ENCODE results near the gene TMEM175. TPM values are rescaled to one million over a fixed set of nuclear protein-coding genes. Genes with fewer than 3 reads are reported as not detected.

TMEM175 gene
- total RNA-seq, 2 experiments from 2014 or later, result 13.8 to 15.8 TPM

DNA sequence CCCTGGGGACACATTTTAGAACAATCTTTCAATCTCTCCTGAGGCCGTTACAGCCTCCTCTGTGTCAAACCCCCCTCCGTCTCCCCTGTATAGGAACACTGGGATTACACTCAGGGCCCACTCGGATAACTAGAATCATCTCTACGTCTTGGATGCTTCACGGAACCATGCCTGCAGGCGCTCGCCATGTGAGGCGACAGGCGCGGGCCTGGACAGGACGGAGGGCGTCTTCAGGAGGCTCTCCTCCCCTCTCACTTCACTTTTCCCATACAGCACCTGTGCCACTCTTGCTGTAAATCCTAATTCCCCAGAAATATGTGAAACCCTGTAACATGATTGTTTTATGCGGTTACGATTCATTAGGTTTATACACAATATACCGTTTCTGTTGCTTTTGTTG is 50.6 kb downstream of the TMEM175 start:
- Mint-ChIP-seq H3K4me1 (ENCODE audit: low read depth) (peaks cover 17% of the 10 kb centered on the region), H3K36me3 (no peaks in the 10 kb centered on the region), H3K9me3 (no peaks in the 10 kb centered on the region), H3K4me3 (no peak overlapping the region), H3K27ac (no peak overlapping the region), H3K27me3 (no peaks in the 10 kb centered on the region)
- DNase-seq, result no peak
- ChIA-PET CTCF (no interaction called here), POLR2A (no interaction called here)
- intact Hi-C loops (cut with micrococcal nuclease), result no loop called here

DNA sequence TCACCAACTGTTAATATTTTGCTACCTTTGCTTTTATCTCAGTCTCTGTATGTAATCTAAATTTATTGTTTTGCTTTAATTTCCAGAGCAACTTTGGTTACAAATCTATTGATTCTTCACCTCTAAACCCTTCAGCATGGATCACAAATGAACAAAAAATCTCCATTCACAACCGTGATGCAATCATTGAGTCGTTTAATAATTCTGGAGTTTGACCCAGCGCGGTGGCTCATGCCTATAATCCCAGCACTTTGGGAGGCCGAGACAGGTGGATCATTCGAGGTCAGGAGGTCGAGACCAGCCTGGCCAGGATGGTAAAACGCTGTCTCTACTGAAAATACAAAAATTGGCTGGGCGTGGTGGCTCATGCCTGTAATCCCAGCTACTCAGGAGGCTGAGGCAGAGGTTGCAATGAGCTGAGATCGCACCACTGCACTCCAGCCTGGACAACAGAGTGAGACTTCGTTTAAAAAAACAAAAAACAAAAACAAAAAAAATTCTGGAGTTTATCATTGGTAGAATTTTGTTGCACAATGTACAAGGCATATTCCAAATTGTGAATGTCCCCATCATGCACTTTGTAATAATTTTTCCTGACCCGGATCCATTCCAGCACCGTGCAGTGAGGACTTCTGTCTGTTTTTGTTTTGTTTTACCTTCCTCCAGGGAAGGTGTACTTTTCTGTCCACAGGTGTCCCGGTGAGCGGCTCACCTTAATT is 52.2 kb downstream of the TMEM175 start:
- no peaks in the 10 kb centered on the region for H3K36me3 Mint-ChIP-seq
- no peak for DNase-seq
- H3K4me3 Mint-ChIP-seq, result peak overlapping the region; percentile 41
- intact Hi-C loops (cut with micrococcal nuclease), result no loop called here
- H3K27me3 Mint-ChIP-seq, result no peaks in the 10 kb centered on the region
- peaks cover 21% of the 10 kb centered on the region for H3K4me1 Mint-ChIP-seq (ENCODE audit: low read depth)
- POLR2A ChIA-PET, result no interaction called here
- no peak overlapping the region for H3K27ac Mint-ChIP-seq
- CTCF ChIA-PET, result interaction anchor here (1.8 kb wide), 1 partner anchor 242 kb away, joined by 6 read pairs; no protein-coding TSS in a partner anchor
- no peaks in the 10 kb centered on the region for H3K9me3 Mint-ChIP-seq

DNA sequence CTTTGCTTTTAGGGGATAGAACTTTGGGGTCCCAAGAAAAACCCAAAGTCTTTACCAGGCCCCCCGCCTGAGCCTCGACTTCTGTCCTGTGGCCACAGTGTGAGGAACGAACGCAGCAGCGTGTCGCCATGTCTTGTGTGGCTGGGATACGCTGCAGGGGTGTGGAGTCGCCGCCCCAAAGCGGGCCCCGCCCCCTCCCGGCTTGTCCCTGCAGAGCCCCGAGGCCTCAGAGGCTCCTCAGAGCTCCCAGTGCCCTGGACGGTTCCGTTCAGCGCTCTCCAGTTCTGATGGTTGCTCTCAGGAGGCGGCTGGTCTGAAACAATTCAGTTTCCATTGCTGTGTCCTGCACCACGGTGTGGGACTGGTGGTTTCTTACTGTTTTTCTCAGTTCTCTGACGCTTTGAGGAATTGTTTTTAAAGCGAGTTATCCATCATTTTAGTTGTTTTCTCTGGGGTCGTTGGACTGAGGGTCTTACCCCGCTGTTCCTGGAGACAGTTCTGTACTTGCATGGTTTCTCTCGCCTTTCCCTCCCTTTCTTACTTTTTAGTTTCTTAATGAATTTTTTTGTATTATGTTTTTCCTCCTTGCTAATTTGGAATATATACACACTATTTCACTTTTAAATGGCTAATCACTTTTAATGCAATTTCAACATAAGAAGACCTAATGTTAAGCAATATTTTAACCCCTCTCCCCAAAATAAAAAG is 53.0 kb downstream of the TMEM175 start:
- intact Hi-C loops (cut with micrococcal nuclease), result no loop called here
- no peaks in the 10 kb centered on the region for H3K27me3 Mint-ChIP-seq
- peak; percentile 84 for DNase-seq
- ChIA-PET CTCF (interaction anchor here (1.8 to 2.8 kb wide), 2 partner anchors 243 kb away, joined by 6 to 25 read pairs; no protein-coding TSS in a partner anchor), POLR2A (no interaction called here)
- no peak overlapping the region for H3K27ac Mint-ChIP-seq
- no peaks in the 10 kb centered on the region for H3K36me3 Mint-ChIP-seq
- peaks cover 21% of the 10 kb centered on the region for H3K4me1 Mint-ChIP-seq (ENCODE audit: low read depth)
- peak overlapping the region; percentile 41 for H3K4me3 Mint-ChIP-seq
- no peaks in the 10 kb centered on the region for H3K9me3 Mint-ChIP-seq

DNA sequence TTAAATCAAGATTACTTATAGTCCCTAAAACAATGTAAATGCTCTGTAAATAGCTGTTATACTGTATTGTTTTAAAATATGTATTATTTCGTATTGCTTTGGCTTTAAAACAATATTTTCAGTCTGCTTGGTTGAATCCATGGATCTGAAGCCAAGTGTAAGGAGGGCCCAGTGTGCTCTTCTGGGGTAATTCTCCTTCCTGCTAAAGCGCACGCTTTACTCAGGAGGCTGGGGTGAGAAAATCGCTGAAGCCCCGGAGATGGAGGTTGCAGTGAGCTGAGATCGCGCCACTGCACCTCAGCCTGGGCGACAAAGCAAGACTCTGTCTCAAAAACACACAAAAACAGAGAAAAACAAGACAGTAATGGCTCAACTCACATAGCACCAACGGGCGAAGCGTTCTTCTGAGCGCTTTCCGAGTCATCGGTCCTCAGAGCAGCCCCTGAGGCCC is 54.2 kb downstream of the TMEM175 start:
- Mint-ChIP-seq H3K4me3 (peak overlapping the region; percentile 88), H3K36me3 (no peaks in the 10 kb centered on the region), H3K9me3 (no peaks in the 10 kb centered on the region), H3K27me3 (no peaks in the 10 kb centered on the region), H3K27ac (peak overlapping the region; percentile 72), H3K4me1 (ENCODE audit: low read depth) (peaks cover 21% of the 10 kb centered on the region)
- POLR2A ChIA-PET, result interaction anchor here (1.2 to 1.4 kb wide), 2 partner anchors 23 to 54 kb away, joined by 3 to 5 read pairs; partner anchors contain the start of genes GAK and TMEM175
- intact Hi-C loops (cut with micrococcal nuclease), result loop anchor here (2.0 kb wide), 1 partner anchor 244 kb away; no protein-coding TSS in a partner anchor
- no peak for DNase-seq
- CTCF ChIA-PET, result interaction anchor here (1.0 to 2.8 kb wide), 6 partner anchors 56 to 281 kb away, joined by 3 to 25 read pairs (median 4); partner anchors contain the start of genes GAK and TMEM175

DNA sequence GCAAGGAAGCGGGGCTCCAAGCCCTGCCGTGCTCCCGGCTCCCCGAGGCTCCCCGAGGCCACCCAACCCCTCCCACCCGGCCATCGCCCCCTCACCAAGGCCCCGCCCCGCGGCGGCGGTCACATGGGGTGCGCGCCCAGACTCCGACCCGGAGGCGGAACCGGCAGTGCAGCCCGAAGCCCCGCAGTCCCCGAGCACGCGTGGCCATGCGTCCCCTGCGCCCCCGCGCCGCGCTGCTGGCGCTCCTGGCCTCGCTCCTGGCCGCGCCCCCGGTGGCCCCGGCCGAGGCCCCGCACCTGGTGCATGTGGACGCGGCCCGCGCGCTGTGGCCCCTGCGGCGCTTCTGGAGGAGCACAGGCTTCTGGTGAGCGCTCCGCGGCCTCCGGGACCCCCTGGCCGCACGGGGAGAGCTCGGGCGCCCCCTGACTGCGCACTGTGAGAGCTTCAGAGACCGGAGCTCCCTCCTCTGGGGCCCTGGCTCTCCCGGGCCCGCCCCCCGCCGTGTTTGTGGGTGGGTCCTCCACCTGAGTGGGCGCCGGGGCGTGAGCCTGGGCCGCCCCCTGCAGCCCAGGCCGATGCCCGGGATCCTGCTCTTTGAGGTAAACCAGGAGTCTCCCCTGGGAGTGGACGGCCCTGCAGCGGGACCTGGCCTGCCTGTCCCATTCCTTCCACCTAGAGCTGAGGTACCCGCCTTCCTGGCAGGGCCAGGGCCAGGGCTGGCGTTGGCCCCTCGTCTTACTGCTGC is 54.8 kb downstream of the TMEM175 start, which contains the start of gene IDUA:
IDUA (plus strand) TSS at position 166 of the 745 bp plus-strand sequence; CDS start at position 207, 41 bp downstream.
- Mint-ChIP-seq H3K4me3 (peak within 1 kb of the TSS; percentile 88), H3K27ac (peak within 1 kb of the TSS; percentile 72), H3K36me3 (no peaks in the 10 kb centered on the region), H3K27me3 (no peaks in the 10 kb centered on the region), H3K4me1 (ENCODE audit: low read depth) (peaks cover 21% of the 10 kb centered on the region), H3K9me3 (no peaks in the 10 kb centered on the region)
- peak; percentile 92 for DNase-seq
- intact Hi-C loops (cut with micrococcal nuclease), result loop anchor here (1.0 to 2.0 kb wide), 4 partner anchors 14 to 244 kb away; partner anchors contain the start of genes DGKQ, GAK and TMEM175
- CTCF ChIA-PET, result interaction anchor here (0.7 to 2.8 kb wide), 8 partner anchors 56 to 280 kb away, joined by 3 to 25 read pairs (median 4); partner anchors contain the start of genes GAK and TMEM175
- POLR2A ChIA-PET, result interaction anchor here (1.2 to 1.4 kb wide), 2 partner anchors 23 to 55 kb away, joined by 3 to 5 read pairs; partner anchors contain the start of genes GAK and TMEM175

DNA sequence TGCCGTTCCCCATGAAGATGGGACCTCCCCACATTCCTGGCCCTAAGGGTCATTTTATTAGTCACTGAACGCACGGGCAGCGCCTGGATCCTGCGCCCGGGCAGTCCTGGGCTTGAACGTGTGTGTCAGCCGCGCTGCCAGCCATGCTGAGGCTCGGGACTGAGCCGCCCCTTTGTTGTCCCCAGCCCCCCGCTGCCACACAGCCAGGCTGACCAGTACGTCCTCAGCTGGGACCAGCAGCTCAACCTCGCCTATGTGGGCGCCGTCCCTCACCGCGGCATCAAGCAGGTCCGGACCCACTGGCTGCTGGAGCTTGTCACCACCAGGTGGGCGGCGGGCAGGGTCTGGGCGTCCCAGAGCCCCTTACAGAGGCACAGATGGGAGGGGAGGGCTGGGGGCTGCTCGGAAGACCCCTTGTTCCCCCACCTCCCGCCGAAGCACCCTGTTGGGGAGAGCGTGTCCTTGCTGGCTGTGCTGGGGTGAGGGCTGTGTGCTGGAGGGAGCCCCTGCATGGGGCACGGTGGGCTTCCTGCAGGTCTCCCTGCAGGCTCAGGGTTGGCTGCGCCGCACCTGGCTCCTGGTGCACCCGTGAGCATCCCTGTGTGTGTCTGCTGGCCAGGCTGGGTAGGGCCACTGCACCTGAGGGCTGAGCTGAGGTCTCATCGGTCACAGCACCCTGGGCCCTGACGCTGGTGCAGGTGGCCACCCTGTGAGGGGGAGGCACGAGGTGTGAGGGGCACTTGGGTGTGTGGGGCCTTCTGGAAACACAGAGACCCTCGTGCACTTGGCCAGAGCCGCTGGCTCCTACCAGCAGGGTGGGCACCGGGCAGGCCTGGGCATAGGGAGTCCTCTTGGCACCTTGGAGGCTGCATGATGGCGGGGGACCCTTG is 55.6 kb downstream of the TMEM175 start:
- peak overlapping the region; percentile 76 for H3K4me3 Mint-ChIP-seq
- ChIA-PET CTCF (interaction anchor here (0.7 to 2.8 kb wide), 8 partner anchors 57 to 279 kb away, joined by 3 to 25 read pairs (median 4); partner anchors contain the start of genes GAK and TMEM175), POLR2A (interaction anchor here (1.2 kb wide), 1 partner anchor 56 kb away, joined by 5 read pairs; the partner anchor contains the start of genes GAK and TMEM175)
- DNase-seq, result no peak
- intact Hi-C loops (cut with micrococcal nuclease), result loop anchor here (1.0 to 2.0 kb wide), 4 partner anchors 15 to 245 kb away; partner anchors contain the start of genes DGKQ, GAK and TMEM175
- peak overlapping the region; percentile 62 for H3K27ac Mint-ChIP-seq
- H3K4me1 Mint-ChIP-seq (ENCODE audit: low read depth), result peaks cover 21% of the 10 kb centered on the region
- H3K36me3 Mint-ChIP-seq, result no peaks in the 10 kb centered on the region
- H3K27me3 Mint-ChIP-seq, result no peaks in the 10 kb centered on the region
- no peaks in the 10 kb centered on the region for H3K9me3 Mint-ChIP-seq

DNA sequence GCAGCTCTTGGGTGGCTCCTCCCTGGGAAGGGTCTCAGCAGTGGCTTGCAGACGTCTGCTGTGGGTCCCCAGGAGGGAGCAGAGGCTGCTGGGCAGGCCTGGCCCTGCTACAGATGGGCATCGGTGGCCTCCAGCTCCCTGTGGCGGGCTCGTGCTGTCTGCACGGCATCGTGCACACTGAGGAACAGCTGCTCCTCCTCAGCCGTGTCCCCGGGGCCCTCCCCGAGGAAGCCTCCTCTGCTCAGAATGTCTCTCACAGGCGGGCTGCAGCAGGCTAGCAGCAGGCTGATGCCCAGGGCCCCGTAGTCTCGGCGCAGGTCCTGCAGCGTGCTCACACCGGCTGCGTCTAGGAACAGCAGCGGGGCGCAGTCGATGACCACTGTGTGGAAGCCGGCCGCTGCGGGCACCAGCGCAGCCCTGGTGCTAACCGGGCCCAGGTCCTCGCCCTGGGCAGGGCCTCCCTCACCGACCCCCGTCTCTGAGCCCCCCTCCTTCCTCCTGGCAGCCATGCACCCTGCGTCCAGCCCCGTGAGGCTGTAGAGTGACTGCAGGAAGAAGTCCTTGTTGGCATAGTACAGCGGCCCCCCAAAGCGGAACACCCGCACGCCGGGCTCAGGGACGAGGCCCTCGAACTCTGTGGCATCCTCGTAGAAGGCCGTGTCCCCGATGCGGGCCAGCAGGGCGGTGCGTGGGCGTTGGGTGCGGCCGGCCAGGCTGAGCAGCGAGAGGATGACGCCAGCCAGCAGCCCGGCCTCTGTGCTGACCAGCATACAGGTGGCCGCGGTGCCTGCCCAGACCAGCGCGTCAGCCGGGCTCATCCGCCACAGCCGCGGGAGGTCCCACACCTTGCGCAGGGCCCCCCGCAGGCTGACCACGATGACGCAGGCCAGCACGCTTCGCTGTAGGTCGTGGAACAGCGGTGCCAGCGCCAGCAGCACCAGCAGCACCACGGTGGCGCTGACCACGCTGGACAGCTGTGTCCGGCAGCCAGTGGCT is 56.8 kb downstream of the TMEM175 start:
- Mint-ChIP-seq H3K27ac (no peak overlapping the region), H3K27me3 (no peaks in the 10 kb centered on the region), H3K4me1 (ENCODE audit: low read depth) (peaks cover 21% of the 10 kb centered on the region), H3K9me3 (no peaks in the 10 kb centered on the region), H3K4me3 (no peak overlapping the region), H3K36me3 (no peaks in the 10 kb centered on the region)
- DNase-seq, result no peak
- POLR2A ChIA-PET, result no interaction called here
- intact Hi-C loops (cut with micrococcal nuclease), result no loop called here
- CTCF ChIA-PET, result no interaction called here

DNA sequence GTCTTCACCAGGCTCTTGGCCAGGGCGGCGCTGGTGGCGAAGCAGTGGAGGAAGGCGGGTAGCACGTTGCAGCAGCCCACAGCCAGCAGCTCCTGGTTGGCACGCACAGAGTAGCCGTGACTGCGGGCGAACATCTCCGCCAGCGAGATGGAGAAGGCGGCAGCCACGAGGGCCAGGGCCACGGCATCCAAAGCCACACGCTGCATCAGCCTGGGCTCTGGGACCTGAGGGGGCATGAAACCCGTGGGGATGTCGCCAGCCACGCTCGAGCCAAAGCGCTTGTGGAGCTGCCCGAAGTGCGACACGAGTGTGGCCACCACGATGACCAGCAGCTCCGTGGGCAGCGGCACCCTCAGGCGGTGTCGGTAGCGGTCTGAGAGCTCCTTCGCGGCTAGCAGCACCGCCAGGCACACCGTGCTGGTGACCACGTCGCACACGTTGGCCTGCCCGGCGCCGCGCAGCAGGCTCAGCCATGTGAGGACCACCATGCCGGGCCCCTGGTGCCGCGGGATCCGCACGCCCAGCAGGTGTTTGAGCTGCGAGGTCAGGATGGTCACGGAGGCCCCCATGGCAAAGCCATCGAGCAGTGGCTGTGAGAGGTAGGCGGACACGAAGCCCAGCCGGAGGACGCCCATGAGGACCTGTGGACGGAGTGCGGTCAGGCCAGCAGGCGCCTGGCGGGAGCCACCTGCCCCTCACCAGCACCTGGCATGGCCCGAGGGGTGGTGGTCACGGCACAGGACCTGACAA is 57.6 kb downstream of the TMEM175 start:
- intact Hi-C loops (cut with micrococcal nuclease), result no loop called here
- Mint-ChIP-seq H3K36me3 (no peaks in the 10 kb centered on the region), H3K9me3 (no peaks in the 10 kb centered on the region), H3K27ac (no peak overlapping the region), H3K27me3 (no peaks in the 10 kb centered on the region), H3K4me1 (ENCODE audit: low read depth) (peaks cover 20% of the 10 kb centered on the region), H3K4me3 (no peak overlapping the region)
- POLR2A ChIA-PET, result no interaction called here
- DNase-seq, result no peak
- CTCF ChIA-PET, result no interaction called here

DNA sequence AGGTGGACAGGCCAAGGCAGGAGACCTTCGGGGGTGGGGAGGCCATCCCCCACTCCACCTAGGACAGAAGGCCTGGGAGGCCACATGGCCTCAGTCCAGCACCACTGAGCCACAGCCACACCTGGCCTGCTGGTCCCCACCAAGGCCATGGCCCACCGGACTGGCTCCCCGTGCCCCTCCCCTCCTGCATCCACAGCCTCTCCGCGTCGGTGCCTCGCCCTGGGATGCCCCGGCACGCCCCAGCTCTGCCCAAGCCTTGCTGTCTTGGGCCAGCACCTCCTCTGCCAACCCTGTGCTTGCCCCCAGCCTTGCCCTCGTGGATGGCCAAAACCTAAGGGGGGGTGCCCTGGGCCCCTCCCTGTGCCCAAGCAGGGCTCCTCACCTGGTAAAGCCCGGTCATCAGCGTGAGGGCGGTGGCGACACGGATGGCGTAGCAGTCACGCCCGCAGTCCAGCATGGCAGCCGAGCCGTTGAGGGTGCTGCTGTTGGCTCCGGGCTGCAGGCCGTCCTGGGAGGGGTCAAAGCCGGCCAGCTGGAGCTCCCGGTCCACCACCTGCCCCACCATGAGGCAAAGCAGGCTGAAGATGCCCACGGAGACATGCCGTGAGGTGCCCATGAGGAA is 58.6 kb downstream of the TMEM175 start:
- Mint-ChIP-seq H3K27ac (no peak overlapping the region), H3K4me3 (no peak overlapping the region), H3K36me3 (no peaks in the 10 kb centered on the region), H3K4me1 (ENCODE audit: low read depth) (peaks cover 13% of the 10 kb centered on the region), H3K9me3 (no peaks in the 10 kb centered on the region), H3K27me3 (peaks cover 2% of the 10 kb centered on the region)
- intact Hi-C loops (cut with micrococcal nuclease), result no loop called here
- DNase-seq, result no peak
- ChIA-PET POLR2A (no interaction called here), CTCF (no interaction called here)
